Mesenteric fat pad (tissue), 1 donor: Measurements from ENCODE around the gene ZDHHC1. TPM values are rescaled to one million over a fixed set of nuclear protein-coding genes. Genes with fewer than 3 reads are reported as not detected.
"Not testable (repeated sequence)": the region's sequence is repeated elsewhere in the genome, so short reads cannot be mapped to it uniquely, and the experiment has no call there.

ENCODE experiments used
- DNase-seq: peaks from one replicate; pipeline ENCODE4 v3.0.0-alpha.2; 2020; ENCODE audit warnings: low spot score
- total RNA-seq: library from RNA; stranded (reverse); fragmentation: NEBNext Ultra II Directional; extraction: Animal tissue kit (Norgen Biotek cat#: 25700); gene quantifications from one replicate; pipeline ENCODE4 v1.2.1, GENCODE V29; 2021
- donor health status: DM: yes; HTN: yes; CAD: no.

Gene ZDHHC1
- total RNA-seq, 1 donor from 2014 or later: 9.5 TPM

DNA sequence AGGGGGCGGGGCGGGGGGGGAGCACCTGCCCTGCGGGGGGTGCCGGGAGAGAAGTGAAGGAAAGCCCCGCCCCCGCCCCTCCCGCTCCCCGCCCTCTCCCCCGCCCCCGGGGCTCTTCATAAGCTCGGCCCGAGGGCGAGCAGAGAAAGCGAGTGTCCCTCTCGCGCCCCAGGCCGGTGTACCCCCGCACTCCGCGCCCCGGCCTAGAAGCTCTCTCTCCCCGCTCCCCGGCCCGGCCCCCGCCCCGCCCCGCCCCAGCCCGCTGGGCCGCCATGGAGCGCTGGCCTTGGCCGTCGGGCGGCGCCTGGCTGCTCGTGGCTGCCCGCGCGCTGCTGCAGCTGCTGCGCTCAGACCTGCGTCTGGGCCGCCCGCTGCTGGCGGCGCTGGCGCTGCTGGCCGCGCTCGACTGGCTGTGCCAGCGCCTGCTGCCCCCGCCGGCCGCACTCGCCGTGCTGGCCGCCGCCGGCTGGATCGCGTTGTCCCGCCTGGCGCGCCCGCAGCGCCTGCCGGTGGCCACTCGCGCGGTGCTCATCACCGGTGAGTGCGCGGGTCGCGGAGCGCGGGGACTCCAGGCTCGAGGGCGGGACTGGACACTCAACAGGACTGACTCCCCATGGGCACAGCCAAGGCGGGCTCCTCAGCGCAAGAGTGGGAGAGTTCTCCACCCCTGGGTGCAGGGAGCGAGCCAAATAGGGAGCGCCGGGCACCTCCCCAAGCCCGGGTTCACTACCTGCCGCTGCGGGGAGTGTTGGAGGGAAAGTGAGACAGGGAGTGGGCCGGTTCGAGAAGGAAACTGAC, 14.9 kb upstream of the ZDHHC1 start, which contains the start of gene HSD11B2:
TSS of gene HSD11B2 (plus strand) at position 145 of the 798 bp plus-strand sequence. CDS start at position 273, 128 bp downstream.
- no peak for DNase-seq

DNA sequence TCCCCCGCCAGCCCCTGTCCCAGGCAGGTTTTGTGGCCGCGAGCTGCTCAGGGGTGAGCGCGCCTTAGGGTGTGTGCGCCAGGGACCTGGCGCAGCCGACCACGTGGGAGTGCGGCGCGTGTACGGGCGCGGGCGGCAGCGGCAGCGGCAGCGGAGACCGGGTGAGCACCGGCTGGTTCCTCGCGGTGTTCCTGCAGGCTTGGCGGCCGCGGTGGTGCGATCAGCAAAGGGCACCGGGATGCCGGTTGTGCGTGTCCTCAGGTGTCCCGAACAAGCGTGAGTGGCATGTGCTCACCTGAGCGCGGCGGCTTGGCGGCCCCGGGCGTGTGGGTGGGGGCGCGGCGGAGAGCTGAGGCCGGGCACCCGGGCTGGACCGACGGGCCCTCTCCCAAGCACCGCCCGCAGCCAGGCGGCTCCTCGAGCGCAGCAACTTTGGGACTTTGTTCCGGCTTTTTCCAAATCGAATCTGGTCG, 14.3 kb upstream of the ZDHHC1 start:
- no peak for DNase-seq

DNA sequence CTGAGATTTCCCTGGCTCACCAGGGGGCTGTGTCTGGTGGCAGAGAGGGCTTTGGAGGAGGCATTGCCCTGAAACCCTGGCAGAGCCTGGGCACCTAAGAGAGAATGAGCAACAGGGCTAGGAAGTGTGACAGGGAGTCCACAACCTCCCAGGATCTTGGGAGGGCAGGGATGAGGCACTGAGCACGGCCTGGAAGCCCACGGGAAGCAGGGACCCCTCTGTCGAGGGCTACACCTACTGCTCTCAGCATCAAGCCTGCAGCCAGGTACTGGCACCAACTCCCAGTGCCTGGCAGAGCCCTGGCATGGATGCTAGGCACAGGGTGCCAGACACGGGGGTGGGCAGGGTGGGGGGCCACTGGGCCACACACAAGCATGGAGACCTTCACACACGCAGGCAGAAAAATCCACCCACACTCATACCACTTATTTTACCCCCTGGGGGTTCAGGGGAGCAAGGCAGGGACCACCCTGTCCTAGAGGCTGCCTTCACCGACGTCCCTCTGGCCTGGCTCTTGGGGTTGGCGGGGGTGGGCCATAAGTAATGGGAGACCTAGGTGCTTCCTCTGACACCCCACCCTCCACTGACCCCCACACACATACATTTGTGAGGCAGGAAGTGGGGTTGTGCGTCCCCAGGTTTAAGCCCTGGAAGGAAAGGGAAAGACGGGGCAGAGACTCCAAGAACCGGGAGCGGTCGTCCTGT, 13.7 kb upstream of the ZDHHC1 start:
- DNase-seq: no peak

DNA sequence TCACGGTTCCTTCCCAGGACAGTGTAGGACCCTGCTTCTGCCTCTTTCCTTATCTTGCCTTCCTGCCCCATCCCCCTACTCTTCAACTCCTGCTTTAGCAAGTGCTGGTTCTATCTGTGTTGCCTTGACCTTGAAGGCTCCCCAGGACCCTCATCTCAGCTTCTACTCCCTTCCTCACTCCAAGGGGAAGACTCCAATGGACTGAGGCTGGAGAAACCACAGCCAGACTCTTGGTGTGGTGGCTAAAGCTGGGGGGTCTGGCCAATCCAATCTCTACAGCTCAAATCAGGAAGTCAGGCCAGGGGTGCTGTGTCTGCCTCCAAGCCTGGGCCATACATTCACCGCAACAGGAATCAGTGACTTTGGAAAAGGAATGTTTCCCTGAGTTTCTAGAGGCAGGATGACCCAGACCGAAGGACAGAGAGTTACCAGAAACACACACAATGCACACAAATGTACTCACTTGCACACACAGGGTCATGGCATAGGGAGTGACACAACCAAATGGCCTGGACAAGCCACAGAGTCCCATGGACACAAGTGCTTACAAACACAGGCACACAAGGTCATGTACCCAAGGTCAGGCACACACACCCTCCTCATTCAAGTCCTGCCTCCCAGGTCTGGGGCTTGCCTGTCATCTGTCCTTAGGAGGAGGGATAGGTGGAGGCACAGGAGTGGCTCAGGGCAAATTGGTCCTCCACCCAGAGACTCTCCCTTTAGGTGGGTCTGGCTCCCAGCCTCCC, 12.9 kb upstream of the ZDHHC1 start:
- no peak for DNase-seq

DNA sequence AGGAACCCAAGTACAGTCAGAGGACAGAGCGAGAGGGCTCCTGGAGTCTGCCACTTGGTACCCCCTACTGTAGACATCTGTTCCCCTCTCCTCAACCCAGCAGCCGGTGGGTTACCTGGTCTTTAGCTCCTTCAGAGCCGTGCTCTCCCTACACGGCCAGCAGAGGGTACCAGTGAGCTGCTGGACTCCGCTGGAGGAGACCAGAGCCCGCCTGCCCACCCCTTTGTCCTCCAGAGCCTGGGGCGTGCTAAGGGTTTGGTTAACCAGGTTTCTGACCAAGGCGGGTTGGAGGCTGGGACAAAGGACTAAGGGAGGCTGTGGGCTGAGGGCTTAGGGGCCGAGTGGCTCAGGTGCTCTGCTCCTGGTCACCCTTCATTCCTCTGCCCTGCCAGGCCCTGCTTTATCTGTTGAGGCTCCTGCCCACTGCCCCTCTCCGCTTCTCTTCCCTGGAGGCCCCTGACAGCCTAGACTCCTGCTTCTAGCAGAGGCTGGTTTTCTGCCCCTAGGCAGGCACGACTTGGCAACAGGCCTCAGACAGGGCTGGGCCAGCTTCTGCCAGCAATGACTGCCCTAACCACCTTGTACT, 12.0 kb upstream of the ZDHHC1 start:
- no peak for DNase-seq

DNA sequence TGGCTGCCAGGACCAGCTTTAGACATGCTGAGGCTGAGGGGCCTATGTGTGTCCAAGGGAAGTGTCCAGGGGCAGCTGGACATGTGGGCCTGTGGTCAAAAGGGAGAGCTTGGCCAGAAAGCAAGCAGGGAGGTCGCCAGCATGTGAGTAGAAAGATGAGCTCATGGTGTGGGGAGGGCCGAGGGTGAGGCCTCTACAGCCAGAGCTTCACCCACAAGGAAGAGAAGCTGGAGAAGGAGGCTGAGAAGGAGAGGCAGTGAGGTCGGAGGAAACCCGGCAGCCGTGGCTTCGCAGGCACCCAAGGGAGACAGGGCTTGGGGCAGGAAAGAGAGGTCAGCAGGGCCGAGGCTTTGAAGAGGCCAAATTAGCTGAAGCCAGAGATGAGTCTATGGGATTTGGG, 10.7 kb upstream of the ZDHHC1 start:
- no peak for DNase-seq

DNA sequence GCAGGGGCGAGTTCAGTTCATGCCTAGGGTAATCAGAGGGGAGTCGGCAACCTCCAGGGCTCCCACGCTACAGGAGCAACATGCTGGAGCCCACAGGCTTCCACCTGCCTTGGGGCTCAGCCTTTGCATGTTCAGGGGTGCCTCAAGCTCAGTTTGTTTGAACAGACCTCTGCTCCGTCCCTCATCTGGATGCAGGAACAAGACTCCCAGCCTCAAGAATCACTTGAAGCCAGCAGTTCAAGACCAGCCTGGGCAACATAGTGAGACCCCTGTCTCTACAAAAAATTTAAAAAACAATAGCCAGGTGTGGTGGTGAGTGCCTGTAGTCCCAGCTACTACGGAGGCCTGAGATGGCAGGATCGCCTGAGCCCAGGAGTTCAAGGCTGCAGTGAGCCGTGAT, 9.7 kb upstream of the ZDHHC1 start:
- DNase-seq: no peak

DNA sequence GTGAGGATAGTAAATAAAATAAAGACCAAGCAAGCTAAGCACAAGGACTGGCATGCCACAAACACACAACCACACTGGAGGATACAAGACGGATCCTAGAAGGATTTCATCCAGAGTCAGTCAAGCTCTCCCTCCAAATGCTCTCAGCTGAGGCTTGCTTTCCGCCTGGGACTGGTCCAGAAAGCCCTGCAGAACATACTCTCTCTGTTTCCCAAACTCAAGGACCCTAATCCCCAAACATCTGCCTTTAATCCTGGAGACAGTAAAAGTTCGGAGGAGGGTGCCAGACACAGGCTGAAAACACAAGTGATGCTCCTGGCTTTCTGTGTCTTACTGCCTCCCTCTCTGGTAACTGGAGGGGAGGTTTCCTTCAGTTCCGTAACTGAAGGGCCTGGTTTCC, 9.3 kb upstream of the ZDHHC1 start:
- DNase-seq: no peak

DNA sequence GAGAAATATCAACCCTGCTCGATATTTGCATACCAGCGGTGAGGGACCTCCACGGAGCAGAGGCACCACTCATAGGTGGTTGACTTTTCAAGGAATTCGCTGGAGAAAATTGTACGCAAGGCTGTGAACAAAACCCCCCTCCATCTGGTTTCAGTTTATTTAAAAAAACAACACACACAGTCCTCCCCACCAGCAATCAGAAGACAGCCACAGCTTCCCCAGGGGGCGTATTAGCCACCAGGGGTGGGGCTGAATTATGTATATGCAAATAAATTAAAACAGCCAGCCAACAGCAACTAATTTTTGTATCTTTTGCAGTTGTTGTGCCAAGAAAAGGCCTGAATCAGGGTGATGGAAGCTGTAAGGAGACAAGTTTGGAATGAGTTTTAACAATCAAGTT, 8.8 kb upstream of the ZDHHC1 start:
- DNase-seq: no peak

DNA sequence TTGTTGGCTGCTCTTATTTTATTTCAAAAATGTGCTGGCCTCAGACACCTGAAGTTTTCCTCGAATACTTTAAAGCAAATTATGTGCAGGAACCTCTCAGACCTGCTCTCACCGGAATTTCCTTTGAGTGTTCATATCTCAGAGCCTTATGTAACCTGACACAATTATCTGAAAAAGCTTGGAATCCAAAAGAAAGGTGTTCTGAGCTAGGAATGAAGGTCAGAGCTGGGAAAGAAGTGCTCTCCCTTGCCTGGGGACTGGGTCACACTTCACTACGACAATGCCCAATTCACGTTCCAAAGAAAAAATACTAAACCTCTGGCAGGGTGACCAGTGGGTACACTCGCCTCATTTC, 8.0 kb upstream of the ZDHHC1 start:
- no peak for DNase-seq

DNA sequence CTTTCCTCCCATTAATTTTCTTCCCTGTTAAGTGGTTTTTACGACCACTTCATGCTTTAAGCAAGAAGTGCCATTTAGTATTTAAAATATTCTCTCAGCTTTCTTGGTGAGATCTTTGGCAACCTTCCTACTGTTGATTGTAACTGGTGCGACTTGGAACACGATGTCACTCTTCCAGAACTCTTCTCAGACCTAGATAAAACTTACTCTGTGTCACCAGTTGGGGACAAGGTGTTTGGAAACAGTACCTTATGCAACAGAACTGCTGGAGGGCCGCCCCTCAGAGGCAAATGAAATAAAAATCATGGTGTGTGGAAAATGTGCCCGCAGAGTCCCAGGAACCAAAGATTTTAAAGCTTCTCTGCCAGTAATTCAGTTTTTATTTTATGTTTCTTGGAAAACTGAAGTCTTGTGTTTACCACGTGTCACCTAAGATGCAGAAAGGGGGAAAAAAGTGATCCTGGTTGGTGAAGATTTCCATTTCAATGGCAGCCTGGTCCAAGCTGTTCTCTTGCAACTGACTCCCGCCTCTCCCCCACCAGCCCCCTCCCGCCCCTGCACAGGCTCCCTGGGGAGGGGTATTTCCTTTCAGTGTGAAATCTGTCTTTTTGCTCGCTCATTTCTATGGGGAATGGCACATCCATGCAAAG, 7.5 kb upstream of the ZDHHC1 start:
- DNase-seq: no peak

DNA sequence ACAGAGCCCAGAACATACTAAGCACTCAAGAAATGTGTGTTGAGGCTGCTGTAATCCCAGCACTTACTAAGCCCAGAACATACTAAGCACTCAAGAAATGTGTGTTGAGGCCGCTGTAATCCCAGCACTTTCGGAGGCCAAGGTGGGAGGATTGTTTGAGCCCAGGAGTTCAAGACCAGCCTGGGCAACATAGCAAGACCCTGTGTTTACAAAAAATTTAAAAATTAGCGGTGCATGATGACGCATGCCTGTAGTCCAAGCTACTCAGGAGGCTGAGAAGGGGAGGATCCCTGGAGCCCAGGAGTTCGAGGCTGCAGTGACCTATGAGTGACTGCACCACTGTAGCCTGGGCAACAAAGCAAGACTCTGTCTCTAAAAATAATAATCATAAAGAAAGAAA, 6.7 kb upstream of the ZDHHC1 start:
- DNase-seq: no peak

DNA sequence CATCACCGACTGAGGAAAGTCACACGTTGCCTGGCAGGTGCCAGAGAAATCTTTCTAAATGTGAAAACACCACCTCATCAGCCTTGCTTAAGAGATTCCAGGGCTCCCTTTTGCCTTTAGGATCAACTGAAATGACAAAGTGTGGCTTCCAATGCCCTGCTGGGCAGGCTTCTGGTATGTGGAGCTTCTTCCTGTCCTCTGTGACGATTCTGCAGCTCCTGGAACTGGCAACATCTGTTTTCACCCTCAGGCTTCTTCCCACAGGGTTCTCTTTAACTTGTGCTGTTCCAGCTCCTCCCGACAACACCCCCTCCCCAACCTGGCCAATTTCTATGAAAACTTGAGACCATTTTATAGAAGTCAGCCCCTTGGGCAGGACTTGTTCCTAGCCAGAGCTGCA, 4.8 kb upstream of the ZDHHC1 start:
- no peak for DNase-seq

DNA sequence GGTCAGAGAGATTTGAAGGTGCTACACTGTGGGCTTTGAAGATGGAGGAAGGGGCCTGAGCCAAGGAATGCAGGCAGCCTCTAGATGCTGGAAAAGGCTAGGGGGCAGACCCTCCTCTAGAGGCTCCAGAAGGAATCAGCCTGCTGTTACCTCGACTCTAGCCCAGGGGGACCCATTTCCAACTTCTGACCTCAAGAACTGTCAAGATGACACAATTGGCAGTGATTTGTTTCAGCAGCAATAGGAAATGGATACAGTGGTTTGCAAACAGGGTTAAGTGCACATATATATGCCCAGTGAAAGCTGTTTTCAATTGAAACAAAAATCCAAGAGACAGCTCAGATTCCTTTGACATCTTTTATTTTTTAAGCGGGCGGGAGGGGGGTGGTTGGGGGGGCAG, 3.7 kb upstream of the ZDHHC1 start:
- DNase-seq: no peak

DNA sequence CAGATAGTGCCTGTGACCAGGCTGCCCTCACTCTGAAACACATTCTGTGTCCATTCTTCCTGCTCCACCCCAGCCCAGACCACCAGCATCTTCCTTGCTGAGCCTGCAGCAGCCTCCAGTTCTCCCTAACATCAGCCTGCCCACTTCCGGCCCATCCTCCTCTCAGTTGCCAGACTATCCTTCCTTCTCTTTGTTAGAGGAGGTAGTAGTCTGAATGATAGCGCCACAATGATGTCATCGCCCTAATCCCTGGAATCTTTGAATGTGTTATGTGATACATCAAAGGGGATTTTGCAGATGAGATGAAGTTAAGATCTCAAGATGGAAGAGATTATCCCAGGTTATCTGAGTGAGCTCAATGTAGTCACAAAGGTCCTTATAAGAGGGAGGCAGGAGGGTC, 3.2 kb upstream of the ZDHHC1 start:
- no peak for DNase-seq

DNA sequence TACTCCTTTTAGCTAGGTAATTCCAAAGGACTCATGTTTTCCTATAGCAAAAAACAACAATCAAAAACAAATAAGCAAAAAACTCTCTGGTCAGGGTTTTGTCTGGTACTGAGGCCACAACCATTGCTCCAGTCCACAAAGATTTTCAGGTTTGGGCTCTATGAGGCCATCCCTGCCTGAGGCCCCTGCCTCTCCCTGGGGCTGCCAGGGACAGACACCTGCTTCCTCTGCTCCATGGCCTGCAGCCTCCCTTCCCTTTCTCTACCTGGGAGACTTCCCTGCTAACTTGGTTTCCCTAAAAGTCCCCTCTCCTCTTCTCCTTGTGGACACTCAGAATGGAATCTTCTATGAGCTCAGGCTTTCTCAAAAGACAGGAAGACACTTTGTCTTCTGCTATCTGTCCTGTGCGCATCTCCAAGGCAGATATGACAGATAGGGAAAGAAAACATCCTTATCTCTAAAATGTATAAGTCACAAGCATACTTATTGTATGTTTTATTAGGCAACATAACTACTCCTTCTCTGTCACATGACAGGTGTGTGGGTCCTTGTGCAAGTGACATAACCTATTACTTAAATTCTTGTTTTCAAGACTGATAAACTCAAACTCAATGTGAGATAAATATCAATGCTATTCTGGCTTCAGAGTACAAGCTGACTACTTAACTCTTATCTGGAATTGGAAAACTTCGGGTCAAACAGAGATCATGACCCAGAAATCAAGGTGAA, 1.2 kb upstream of the ZDHHC1 start:
- no peak for DNase-seq

DNA sequence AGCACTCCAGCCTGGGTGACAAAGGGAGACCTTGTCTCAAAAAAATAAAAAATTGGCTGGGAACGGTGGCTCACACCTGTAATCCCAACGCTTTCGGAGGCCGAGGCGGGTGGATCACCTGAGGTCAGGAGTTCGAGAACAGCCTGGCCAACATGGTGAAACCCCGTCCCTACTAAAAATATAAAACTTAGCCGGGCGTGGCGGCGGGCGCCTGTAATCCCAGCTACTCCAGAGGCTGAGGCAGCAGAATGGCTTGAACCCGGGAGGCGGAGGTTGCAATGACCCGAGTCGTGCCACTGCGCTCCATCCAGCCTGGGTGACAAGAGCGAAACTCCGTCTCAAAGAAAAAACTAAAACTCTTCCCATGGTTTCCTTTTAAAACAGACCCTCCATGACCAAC, 856 bp downstream of the ZDHHC1 start:
- DNase-seq: not testable (repeated sequence)

DNA sequence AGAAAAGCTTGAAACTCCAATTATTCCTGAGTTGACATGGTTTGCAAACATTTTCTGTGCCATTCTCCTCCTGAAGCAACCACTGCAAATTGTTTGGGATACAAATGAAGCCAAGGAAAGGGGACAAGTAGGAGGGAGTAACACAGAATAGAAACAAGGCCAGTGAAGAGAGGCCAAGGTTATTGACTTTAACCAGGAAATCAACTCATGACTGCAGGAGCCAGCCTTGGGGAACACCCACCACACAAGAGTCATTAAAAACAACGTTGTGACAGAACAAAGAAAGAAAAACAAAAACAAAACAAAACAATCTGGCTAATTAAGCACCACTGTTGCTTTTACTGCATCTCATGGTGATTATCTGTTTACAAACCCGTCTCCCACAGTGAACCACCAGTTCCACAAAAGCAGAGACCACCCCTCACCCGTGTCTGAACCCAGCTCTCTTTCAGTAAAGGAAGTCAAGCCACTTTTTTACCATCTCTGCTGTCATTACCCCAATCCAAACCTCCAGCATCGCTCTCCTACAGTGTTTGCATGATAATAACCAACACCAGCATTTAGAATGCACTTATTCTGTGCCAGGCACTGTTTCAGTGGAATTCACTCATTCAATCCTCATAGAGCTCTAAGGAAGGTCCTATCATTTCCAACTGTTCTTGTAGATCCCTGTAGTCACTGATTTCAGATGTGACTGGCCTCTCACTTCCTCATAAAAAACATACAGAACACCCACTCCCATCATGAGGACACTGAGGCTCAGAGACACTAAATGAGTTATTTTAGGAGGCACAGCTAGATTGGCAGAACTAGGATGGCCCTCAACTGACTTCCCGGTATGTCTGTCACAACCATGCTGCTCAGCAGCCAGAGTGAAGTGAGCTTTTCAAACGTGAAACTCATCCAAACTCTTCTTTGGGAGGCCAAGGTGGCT, 2.0 kb downstream of the ZDHHC1 start:
- DNase-seq: no peak

DNA sequence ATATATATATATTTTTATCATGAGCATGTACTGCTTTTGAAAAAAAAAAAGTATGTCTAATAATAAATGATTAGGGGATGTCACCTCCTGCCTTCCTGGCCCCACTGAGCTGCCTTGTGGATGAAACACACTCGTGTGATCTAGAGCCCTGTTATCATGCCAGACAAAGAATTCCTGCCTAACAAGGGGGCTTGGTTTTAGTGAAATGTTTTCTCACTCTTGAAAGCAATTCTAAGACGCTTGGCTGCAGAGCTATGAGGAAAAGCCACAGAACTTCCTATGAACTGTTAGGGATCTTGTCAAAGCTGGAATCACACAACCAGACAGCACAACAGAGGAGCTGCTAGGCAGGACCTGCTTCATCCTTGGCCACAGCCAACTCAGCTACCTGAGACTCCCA, 4.0 kb downstream of the ZDHHC1 start:
- no peak for DNase-seq
